Endothelial cell of umbilical vein (primary cell): ENCODE data around the gene CTSC.

Experiments
- CTCF ChIP-seq, 2 donors: IDR thresholded peaks; 1 replicate in 1 of 2; 2 replicates in 1 of 2; pipeline ENCODE4 v1.5.1; 2011; ENCODE audit warnings: low read length in 2 of 2, mild to moderate bottlenecking in 2 of 2, moderate library complexity in 2 of 2, control low read depth in 1 of 2, inconsistent platforms in 1 of 2, low read depth in 1 of 2; ENCODE audit not compliant: insufficient read depth in 1 of 2; ENCODE audit errors: extremely low read depth in 1 of 2
- MAX ChIP-seq: IDR thresholded peaks from 2 replicates; pipeline ENCODE4 v1.6.1; 2011; ENCODE audit not compliant: insufficient read depth, insufficient read length
- POLR2A ChIP-seq: IDR thresholded peaks from 2 replicates; pipeline ENCODE4 v1.6.1; 2012; ENCODE audit warnings: low read depth, mild to moderate bottlenecking, control low read depth, low read length
- POLR2AphosphoS5 ChIP-seq: IDR thresholded peaks from 2 replicates; pipeline ENCODE4 v1.6.1; 2012; ENCODE audit warnings: low read depth, mild to moderate bottlenecking, control low read depth, low read length, moderate library complexity; ENCODE audit not compliant: insufficient read depth

GRCh38 chr11:88384669-88385005 is 47.1 kb upstream of the CTSC start:
- no peak for TF ChIP-seq MAX
- no peak for TF ChIP-seq CTCF (IDR thresholded peaks at IDR 0.05; ENCODE audit: extremely low read depth in 1 of 2, insufficient read depth in 1 of 2, low read depth in 1 of 2, low read length in 2 of 2)
- TF ChIP-seq POLR2A: no peak
- no peak for TF ChIP-seq POLR2AphosphoS5
